HG03439 (cell line): ENCODE data around the gene CYLD.

ENCODE experiments used
- ATAC-seq: cut with Tn5 transposase; IDR thresholded peaks from one replicate; pipeline ENCODE4 v1.9.1; 2021; ENCODE audit warnings: mild to moderate bottlenecking, moderate library complexity; ENCODE audit not compliant: unreplicated experiment

CYLD gene

DNA sequence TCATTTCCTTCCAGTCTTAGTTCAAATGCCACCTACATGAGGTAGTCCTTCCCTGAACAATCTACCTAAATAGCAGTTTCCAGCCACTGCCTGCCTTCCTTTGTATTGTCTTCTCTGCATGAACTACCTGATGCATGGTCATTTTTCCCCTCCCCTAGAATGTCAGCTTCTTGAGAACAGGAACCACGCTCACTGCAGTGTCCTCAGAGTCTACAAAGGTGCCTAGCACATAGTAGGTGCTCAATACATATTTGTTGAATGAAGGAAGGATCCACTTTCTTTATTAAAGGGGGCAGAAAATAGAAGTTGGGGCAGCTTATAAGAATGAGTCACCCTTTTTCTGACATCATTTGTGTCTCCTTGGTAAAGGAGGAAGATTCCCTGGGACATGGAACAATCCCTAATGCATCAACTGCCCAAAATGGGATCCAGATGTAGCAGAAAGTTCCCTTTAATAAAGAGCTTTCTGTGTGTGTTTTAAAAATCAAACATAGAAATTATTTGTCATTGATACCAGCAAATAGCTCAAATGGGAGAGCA lies 4.4 kb upstream of the CYLD start:
- ATAC-seq: no peak

GRCh38 chr16:50739031-50739430 lies 2.9 kb upstream of the CYLD start:
- ATAC-seq: no peak

GRCh38 chr16:50740736-50741135 lies 1.1 kb upstream of the CYLD start:
- no peak for ATAC-seq

- ATAC-seq: peak; percentile 2
These were observed 583 bp upstream of the CYLD start for GRCh38 chr16:50741225-50741780.

DNA sequence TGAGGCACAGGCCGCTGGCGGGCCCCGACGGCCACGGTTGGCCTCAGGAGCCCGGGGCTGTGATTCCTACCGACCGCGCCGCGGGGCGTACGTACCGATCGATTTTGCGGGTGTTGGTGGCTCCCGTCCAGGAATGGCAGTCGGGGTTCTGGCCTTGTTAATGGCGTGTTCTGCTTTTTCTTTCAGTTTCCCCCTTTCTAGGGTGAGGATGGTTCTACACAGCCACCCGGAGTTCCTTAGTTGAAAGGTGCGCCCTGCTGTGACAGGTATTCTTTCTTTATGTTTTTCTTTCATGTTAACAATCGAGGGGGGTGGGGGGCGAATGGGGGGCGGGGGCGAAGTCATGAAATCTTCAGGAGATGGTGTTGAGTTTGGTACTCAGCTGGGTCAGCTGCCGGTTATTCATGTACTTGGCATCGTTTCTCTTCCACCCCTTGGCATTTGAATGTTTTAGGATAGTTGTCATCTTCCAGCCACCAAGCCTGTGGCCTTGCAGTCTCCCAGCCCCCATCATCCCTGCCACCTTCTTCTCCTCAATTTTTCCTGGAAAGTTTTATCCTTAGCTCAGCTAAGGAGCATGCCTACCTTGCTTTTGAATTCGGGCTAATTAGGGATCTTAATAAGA lies 802 bp downstream of the CYLD start:
- ATAC-seq: no peak

- no peak for ATAC-seq
These were observed 1.8 kb downstream of the CYLD start for GRCh38 chr16:50743581-50744225.

DNA sequence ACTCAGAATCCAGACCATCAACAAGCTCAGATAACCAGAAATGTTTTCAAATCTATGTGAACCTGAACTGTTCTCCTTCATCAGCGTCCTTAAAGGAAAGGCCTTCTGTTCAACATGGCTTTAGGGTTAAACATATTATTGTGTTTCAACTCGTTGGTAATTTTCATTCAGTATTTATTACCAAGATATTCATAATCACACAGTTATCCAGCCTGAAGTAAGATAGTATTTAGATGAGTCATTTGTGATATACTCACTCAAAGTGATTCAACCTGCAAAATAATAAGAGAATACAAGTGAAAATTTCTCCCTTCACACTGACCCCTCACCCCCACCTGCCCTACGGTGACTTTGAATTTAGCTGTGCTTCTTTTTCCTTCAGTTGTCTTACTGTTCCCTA lies 3.0 kb downstream of the CYLD start:
- ATAC-seq: no peak

DNA sequence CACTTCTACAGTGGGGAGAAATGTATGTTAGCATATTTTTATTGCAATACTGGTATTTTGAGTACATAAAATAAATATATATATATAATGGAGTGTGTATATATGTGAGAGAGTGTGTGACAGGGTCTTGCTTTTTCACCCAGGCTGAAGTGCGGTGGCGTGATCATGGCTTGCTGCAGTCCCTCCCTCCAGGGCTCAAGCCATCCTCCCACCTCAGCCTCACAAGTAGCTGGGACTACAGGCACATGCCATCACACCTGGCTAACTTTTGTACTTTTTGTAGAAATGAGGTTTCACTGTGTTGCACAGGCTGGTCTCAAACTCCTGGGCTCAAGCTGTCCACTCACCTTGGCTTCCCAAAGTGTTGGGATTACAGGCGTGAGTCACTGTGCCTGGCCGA lies 4.1 kb downstream of the CYLD start:
- no peak for ATAC-seq

DNA sequence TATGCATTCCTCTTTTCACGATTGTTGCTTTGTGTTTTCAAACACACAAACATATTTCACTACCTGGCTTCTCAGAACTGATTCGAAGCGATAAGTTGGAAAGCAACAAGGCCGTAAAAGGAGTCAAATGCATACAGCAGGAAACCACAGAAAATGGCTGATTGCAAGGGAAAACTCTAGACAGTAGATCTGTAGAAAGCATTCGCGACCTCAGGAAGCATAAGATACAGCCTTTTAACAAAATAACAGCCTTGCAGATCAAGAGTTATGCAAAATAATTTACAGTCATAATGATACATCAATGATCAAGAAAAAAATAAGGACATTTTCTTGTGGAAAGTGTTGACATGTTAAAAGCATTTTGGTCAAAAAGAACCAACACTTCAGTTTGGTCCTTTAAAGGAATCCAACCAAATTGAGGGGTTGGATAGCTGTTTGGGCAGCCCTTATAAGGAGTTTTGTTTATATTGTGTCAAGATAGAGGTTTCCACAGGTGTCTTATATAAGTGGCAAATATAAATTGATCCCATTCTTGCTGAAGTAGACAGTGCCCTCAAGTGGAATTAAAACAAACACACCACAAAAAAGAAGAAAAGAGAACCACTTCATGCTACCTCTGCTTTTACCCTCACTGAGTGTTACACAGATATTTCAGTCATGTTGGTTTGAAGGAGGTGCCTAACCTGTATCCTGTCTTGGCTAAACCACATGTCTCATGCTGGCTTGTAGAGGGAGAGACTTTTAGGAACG lies 5.5 kb downstream of the CYLD start:
- no peak for ATAC-seq

- ATAC-seq: no peak
These were observed 9.6 kb downstream of the CYLD start for GRCh38 chr16:50751528-50751927.

GRCh38 chr16:50752471-50753235 lies 10.8 kb downstream of the CYLD start:
- no peak for ATAC-seq

DNA sequence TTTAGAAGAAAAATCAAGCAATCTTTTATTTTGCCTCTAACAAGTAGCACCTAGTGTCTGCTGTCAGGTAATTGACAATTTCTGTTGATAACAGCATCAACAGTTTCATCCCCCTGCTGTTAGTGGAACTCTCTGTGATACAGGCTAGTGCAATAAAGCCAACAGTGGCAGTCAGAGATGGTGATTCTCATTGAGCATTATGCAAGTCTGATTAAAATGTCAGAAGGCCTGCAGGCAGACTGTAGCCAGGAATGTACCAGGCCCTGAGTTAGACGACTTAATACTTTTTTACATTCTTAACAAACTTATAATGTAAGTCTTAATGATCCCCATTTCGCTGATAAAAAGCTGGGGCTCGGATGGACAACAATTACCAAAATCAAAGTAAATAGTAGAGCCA lies 14.6 kb downstream of the CYLD start:
- no peak for ATAC-seq

DNA sequence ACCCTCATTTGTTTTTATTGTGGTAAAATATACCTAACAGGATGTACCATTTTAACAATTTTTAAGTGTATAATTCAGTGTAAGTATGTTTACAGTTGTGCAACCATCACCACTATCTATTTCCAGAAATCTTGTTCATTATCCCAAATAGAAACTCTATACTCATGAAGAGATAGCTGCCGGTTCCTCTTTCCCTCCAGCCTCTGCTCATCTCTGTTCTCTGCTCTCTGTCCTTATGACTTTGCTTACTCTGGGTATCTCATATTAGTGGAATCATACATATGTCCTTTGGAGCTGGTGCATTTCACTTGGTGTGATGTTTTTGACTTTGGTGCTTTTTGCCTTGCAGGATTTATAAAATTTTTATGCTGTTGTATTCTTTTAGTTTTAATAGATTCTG lies 19.4 kb downstream of the CYLD start:
- no peak for ATAC-seq

DNA sequence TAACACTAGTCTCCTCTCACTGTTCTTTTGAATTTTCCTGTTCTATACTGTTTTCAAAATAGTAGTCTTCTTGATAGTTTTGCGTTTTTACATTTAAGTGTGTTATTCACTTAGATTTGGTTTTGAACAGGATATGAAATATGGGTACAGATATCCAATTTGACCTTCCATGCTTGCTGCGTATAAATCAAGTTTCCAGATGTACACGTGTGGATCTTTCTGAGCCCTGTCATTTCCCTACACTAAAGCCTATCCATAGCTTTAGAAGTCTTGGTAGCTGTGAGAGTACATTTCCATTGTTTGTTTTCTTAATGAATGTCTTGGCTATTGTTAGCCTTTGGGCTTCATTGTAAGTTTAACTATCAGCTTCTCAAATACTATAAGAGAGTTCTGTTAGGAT lies 20.4 kb downstream of the CYLD start:
- no peak for ATAC-seq

- no peak for ATAC-seq
These were observed 21.3 kb downstream of the CYLD start for GRCh38 chr16:50763211-50763610.

- ATAC-seq: no peak
These were observed 23.4 kb downstream of the CYLD start for GRCh38 chr16:50765260-50765659.

DNA sequence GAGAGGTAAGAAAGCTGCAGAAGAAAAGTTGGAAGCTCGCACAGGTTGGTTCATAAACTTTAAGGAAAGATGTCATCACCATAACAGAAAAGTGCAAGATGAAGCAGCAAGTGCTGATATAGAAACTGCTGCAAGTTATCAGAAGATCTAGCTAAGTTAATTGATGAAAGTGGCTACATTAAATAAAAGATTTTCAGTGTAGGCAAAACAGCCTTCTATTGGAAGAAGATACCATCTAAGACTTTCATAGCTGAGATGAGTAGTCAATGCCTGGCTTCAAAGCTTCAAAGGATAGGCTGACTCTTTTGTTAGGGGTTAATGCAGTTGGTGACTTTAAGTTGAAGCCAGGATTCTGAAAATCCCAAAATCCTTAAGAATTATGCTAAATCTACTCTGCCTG lies 24.0 kb downstream of the CYLD start:
- no peak for ATAC-seq

DNA sequence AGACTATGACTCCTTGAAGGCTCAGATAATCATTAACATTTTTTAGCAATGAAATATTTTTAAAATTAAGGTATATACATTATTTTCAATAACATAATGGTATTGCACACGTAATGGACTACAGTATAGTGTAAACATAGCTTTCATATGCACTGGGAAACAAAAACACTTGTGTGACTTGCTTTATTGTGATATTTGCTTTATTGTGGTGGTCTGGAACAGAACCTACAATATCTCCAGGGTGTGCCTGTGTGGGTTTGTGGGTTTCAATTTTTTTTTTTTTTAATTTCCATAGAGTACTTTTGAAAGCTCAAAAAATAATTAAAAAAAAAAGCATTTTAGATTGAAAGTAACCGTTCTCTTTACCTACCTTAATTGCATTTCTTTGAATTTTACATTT lies 25.3 kb downstream of the CYLD start:
- no peak for ATAC-seq

GRCh38 chr16:50771366-50771765 lies 29.5 kb downstream of the CYLD start:
- no peak for ATAC-seq

GRCh38 chr16:50774405-50774804 lies 32.5 kb downstream of the CYLD start:
- ATAC-seq: no peak

DNA sequence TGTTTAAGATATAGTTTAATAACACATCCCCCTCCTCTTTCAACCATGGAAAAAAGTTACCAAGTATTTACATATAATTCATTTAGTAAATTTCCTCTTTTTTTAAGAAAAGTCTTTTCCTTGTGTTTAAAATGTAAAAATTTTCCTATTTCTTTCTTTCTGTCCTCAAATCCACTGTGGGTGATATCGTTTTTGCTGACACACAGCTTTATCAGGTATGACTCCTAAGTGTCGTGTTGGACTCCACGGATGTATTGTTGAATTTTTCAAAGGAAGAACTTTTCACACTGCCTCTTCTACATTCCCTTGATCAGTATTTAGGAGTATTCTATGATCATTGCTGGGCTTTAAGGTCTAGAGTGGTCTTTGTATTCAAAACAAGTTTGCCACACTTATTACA lies 33.1 kb downstream of the CYLD start:
- ATAC-seq: no peak
